HL-60 (cell line): ENCODE measurements around the gene BICRAL.

Experiments used
- DNase-seq, 2 experiments: peaks; one replicate each; pipeline ENCODE4 v3.0.0-alpha.2; 2010 to 2020; ENCODE audit warnings: low read depth in 1 of 2, low spot score in 1 of 2
- H3K27ac ChIP-seq: fragments of 250-450 bp; sonication (Bioruptor Pico); replicated peaks from 2 replicates; pipeline ENCODE4 v1.5.1; 2020; ENCODE audit warnings: mild to moderate bottlenecking, moderate library complexity
- H3K27me3 ChIP-seq: fragments of 250-450 bp; sonication (Bioruptor Pico); 2 replicates; pipeline ENCODE4 v1.5.1; 2021; ENCODE audit warnings: mild to moderate bottlenecking, moderate library complexity; ENCODE audit not compliant: insufficient read depth, poor library complexity, severe bottlenecking
- H3K4me3 ChIP-seq: replicated peaks from 2 replicates; pipeline ENCODE4 v1.5.1; 2011; ENCODE audit warnings: mild to moderate bottlenecking, control low read depth, low read length; ENCODE audit not compliant: insufficient read depth
- GABPA ChIP-seq: IDR thresholded peaks from 2 replicates; pipeline ENCODE4 v1.6.1; 2012; ENCODE audit warnings: low read depth
- POLR2AphosphoS5 ChIP-seq: IDR thresholded peaks from 2 replicates; pipeline ENCODE4 v1.6.1; 2012; ENCODE audit warnings: low read depth
- REST ChIP-seq: IDR thresholded peaks from 2 replicates; pipeline ENCODE4 v1.6.1; 2012; ENCODE audit warnings: low read depth; ENCODE audit not compliant: insufficient replicate concordance
- SPI1 ChIP-seq: IDR thresholded peaks from 2 replicates; pipeline ENCODE4 v1.6.1; 2012; ENCODE audit warnings: low read depth, mild to moderate bottlenecking, borderline replicate concordance
- TF ChIP-seq, protein P1 (sequence below): IDR thresholded peaks from one replicate; pipeline ENCODE4 v1.5.1; 2011; ENCODE audit warnings: low read length, control low read depth, inconsistent platforms; ENCODE audit not compliant: insufficient read depth

BICRAL gene

GRCh38 chr6:42786525-42786985 is 4.7 kb downstream of the BICRAL start:
- H3K4me3 ChIP-seq, result no peak overlapping the region
- TF ChIP-seq POLR2AphosphoS5, result no peak
- TF ChIP-seq, protein P1, sequence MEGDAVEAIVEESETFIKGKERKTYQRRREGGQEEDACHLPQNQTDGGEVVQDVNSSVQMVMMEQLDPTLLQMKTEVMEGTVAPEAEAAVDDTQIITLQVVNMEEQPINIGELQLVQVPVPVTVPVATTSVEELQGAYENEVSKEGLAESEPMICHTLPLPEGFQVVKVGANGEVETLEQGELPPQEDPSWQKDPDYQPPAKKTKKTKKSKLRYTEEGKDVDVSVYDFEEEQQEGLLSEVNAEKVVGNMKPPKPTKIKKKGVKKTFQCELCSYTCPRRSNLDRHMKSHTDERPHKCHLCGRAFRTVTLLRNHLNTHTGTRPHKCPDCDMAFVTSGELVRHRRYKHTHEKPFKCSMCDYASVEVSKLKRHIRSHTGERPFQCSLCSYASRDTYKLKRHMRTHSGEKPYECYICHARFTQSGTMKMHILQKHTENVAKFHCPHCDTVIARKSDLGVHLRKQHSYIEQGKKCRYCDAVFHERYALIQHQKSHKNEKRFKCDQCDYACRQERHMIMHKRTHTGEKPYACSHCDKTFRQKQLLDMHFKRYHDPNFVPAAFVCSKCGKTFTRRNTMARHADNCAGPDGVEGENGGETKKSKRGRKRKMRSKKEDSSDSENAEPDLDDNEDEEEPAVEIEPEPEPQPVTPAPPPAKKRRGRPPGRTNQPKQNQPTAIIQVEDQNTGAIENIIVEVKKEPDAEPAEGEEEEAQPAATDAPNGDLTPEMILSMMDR, result no peak
- no peak for TF ChIP-seq SPI1
- no peak for TF ChIP-seq GABPA
- TF ChIP-seq REST, result no peak
- no peaks in the 10 kb centered on the region for H3K27me3 ChIP-seq
- peak overlapping the region; percentile 22; the same call in 1 of the 2 replicates for H3K27ac ChIP-seq
- no peak for DNase-seq

- H3K27ac ChIP-seq, result no peak overlapping the region
- H3K27me3 ChIP-seq, result no peaks in the 10 kb centered on the region
- no peak overlapping the region for H3K4me3 ChIP-seq
- TF ChIP-seq SPI1 (no peak), GABPA (no peak), POLR2AphosphoS5 (no peak), REST (no peak)
- TF ChIP-seq, protein P1, result no peak
- no peak for DNase-seq
These were observed 5.2 kb downstream of the BICRAL start for GRCh38 chr6:42787063-42787472.

DNA sequence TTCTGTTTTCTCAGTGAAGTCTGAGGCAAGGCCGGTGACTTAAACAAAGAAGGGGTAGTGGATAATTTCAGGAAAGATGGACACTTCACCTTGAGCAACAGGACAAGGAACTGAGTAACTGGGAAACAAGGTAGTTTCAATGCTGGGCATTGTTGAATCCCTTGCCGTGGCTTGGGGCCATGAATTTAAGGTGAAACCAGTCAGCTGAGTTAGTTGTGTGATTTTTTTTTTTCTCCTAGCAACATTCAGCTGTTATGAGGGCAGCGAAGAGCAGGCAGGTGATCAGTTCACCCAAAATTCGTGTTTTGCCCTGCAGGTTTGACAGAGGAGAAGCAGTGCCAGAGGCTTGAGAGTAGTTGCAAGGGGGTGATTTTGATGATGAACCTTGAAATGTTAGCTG is 6.8 kb downstream of the BICRAL start:
- H3K27ac ChIP-seq, result no peak overlapping the region
- DNase-seq, result no peak
- TF ChIP-seq, protein P1, result no peak
- no peak for TF ChIP-seq SPI1
- TF ChIP-seq GABPA, result no peak
- no peak for TF ChIP-seq POLR2AphosphoS5
- no peak for TF ChIP-seq REST

More for the DNA sequence above, 6.8 kb downstream of the BICRAL start:
- no peaks in the 10 kb centered on the region for H3K27me3 ChIP-seq
- no peak overlapping the region for H3K4me3 ChIP-seq
